SJSA1 (cell line): ENCODE results near the gene CYP24A1. TPM values are rescaled to one million over a fixed set of nuclear protein-coding genes. Genes with fewer than 3 reads are reported as not detected.

Experiments
- DNase-seq, 2 experiments: peaks; one replicate each; pipeline ENCODE4 v3.0.0-alpha.2; 2015 to 2020; ENCODE audit warnings: low spot score in 2 of 2, low read depth in 1 of 2
- H3K27ac ChIP-seq: fragments of 250-450 bp; sonication (Bioruptor Pico); 2 replicates; pipeline ENCODE4 v1.5.1; 2020; ENCODE audit warnings: mild to moderate bottlenecking, moderate library complexity
- H3K27me3 ChIP-seq: fragments of 250-450 bp; sonication (Bioruptor Pico); replicated peaks from 2 replicates; pipeline ENCODE4 v1.5.1; 2020; ENCODE audit warnings: mild to moderate bottlenecking, moderate library complexity
- H3K36me3 ChIP-seq: fragments of 250-450 bp; sonication (Bioruptor Pico); 2 replicates; pipeline ENCODE4 v1.5.1; 2020; ENCODE audit warnings: mild to moderate bottlenecking
- H3K4me1 ChIP-seq: fragments of 250-450 bp; sonication (Bioruptor Pico); replicated peaks from 2 replicates; pipeline ENCODE4 v1.6.1; 2021; ENCODE audit warnings: mild to moderate bottlenecking
- H3K4me3 ChIP-seq: fragments of 250-450 bp; sonication (Bioruptor Pico); 2 replicates; pipeline ENCODE4 v1.5.1; 2020; ENCODE audit warnings: mild to moderate bottlenecking
- H3K9me3 ChIP-seq: fragments of 250-450 bp; sonication (Bioruptor Pico); replicated peaks from 2 replicates; pipeline ENCODE4 v1.5.1; 2020; ENCODE audit warnings: mild to moderate bottlenecking
- total RNA-seq: library from RNA; depleted of rRNA; stranded (reverse); fragments of >200 nt; shearing (Covaris generic); gene quantifications from 2 replicates; pipeline ENCODE4 v1.2.3, GENCODE V29; 2014

CYP24A1 gene
- total RNA-seq, 1 experiment from 2014 or later: not detected

- no peaks in the 10 kb centered on the region for H3K27me3 ChIP-seq
- no peak overlapping the region for H3K27ac ChIP-seq
- peak in 1 of 2 experiments; percentile 33 for DNase-seq
- H3K4me3 ChIP-seq: no peak overlapping the region
- H3K36me3 ChIP-seq: no peaks in the 10 kb centered on the region
- H3K9me3 ChIP-seq: no peaks in the 10 kb centered on the region
- no peaks in the 10 kb centered on the region for H3K4me1 ChIP-seq
Observed at GRCh38 chr20:54197621-54198604, 24.1 kb upstream of the CYP24A1 start.

DNA sequence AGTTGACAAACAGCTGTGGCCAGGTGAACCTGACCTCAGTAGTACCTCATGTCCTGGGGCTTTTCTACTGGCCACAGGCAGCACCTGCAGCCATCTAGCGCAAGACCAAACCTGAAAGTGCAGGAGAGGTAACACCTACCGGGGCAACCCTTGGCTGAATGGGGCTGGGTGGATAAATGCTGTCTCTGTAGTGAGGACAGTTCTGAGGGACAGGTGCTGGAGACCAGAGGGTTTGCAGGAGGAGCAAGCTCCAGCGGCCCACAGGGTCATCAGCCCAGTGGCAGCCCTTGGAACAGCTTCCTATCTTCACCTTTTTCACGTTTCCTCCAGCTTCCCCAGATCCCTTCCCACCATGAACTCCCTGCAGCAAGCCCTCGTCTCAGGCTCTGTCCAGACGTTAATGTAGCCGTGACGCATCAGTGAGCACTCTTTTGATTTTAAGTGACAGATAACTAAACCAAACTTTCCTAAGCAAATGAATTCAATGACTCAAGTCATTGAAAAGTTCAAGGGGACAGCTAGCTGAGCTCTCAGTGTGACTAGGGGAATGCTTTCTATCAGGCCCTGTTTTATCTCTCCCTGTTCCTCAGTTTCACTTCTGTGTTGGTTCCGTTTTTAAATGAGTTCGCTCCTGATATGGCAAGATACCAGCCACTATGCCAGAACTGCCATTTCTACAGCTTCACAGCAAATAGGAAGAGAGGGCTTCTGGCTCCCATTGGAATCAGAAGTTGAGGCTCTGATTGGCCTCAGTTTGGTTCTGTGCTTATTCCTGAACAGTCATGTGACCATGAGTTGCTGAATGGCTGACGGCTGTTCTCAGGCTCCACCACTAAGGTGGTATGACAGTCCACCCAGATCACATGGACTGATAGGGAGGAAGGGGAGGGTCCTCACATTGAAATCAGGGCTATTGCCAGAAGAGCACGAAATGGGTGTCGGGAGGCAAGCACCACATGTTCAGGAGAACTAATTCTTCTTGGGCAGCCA, 22.0 kb upstream of the CYP24A1 start:
- no peaks in the 10 kb centered on the region for H3K27me3 ChIP-seq
- no peaks in the 10 kb centered on the region for H3K9me3 ChIP-seq
- H3K4me1 ChIP-seq: no peaks in the 10 kb centered on the region
- no peak overlapping the region for H3K4me3 ChIP-seq
- H3K36me3 ChIP-seq: no peaks in the 10 kb centered on the region
- DNase-seq: no peak
- no peak overlapping the region for H3K27ac ChIP-seq

- Histone ChIP-seq H3K27ac (no peak overlapping the region), H3K4me1 (no peaks in the 10 kb centered on the region), H3K27me3 (no peaks in the 10 kb centered on the region), H3K4me3 (no peak overlapping the region), H3K36me3 (no peaks in the 10 kb centered on the region), H3K9me3 (no peaks in the 10 kb centered on the region)
- no peak for DNase-seq
Observed at GRCh38 chr20:54194724-54195438, 21.1 kb upstream of the CYP24A1 start.

GRCh38 chr20:54193817-54194216, 20.0 kb upstream of the CYP24A1 start:
- no peaks in the 10 kb centered on the region for H3K9me3 ChIP-seq
- no peaks in the 10 kb centered on the region for H3K36me3 ChIP-seq
- no peaks in the 10 kb centered on the region; the same call in 1 of the 2 replicates for H3K27me3 ChIP-seq
- no peaks in the 10 kb centered on the region for H3K4me1 ChIP-seq
- H3K27ac ChIP-seq: no peak overlapping the region
- no peak overlapping the region for H3K4me3 ChIP-seq
- DNase-seq: no peak

- Histone ChIP-seq H3K27ac (no peak overlapping the region), H3K4me1 (no peaks in the 10 kb centered on the region), H3K4me3 (no peak overlapping the region), H3K27me3 (no peaks in the 10 kb centered on the region; the same call in 1 of the 2 replicates), H3K9me3 (no peaks in the 10 kb centered on the region), H3K36me3 (no peaks in the 10 kb centered on the region)
- DNase-seq: no peak
Observed at GRCh38 chr20:54190217-54190616, 16.4 kb upstream of the CYP24A1 start.

GRCh38 chr20:54189630-54190029, 15.8 kb upstream of the CYP24A1 start:
- Histone ChIP-seq H3K27ac (no peak overlapping the region), H3K4me1 (no peaks in the 10 kb centered on the region), H3K27me3 (no peaks in the 10 kb centered on the region; the same call in 1 of the 2 replicates), H3K4me3 (no peak overlapping the region), H3K36me3 (no peaks in the 10 kb centered on the region), H3K9me3 (no peaks in the 10 kb centered on the region)
- no peak for DNase-seq

DNA sequence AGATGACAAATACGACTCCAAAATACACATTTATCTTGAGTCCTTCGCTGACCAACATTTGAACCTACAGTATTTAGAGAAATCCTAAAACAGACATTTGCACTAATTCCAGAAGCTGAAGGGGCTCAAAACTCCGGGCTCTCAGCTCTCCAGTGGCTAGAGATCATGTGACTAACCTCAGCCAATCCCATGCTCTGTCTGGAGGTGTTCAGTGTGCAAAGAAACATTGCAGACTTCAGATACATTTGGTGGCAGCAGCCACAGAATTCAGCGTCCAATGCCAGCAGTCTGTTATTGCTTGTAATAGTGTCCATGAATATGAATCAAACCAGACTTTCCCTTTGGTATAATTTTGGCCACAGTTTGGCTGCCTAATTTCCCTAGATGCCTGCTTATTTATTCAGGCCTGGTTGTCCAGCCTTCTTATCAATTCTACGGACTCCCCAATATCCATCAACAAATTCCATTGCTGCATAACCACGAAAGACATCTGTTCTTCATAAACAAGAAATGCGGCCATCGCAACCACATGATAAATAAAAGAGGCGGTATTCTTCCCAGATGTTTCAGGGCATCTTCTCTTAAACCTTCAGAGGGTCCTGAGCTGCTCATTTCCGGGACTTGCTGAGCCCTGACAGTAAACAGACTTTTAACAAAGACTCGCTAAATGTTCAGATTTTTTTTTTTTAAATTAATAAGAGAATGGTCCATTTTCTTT, 14.5 kb upstream of the CYP24A1 start:
- Histone ChIP-seq H3K4me1 (no peaks in the 10 kb centered on the region), H3K4me3 (no peak overlapping the region), H3K36me3 (no peaks in the 10 kb centered on the region), H3K9me3 (no peaks in the 10 kb centered on the region), H3K27me3 (no peaks in the 10 kb centered on the region; the same call in 1 of the 2 replicates), H3K27ac (no peak overlapping the region)
- no peak for DNase-seq

GRCh38 chr20:54184904-54185626, 11.3 kb upstream of the CYP24A1 start:
- DNase-seq: no peak
- no peaks in the 10 kb centered on the region for H3K9me3 ChIP-seq

GRCh38 chr20:54184071-54184470, 10.3 kb upstream of the CYP24A1 start:
- no peak overlapping the region for H3K4me3 ChIP-seq
- peaks cover 3% of the 10 kb centered on the region; the same call in 1 of the 2 replicates for H3K27me3 ChIP-seq
- H3K36me3 ChIP-seq: no peaks in the 10 kb centered on the region
- H3K9me3 ChIP-seq: no peaks in the 10 kb centered on the region
- H3K4me1 ChIP-seq: no peaks in the 10 kb centered on the region
- DNase-seq: no peak
- H3K27ac ChIP-seq: no peak overlapping the region

More at GRCh38 chr20:54184904-54185626, 11.3 kb upstream of the CYP24A1 start:
- H3K4me3 ChIP-seq: no peak overlapping the region
- H3K36me3 ChIP-seq: no peaks in the 10 kb centered on the region
- H3K27ac ChIP-seq: no peak overlapping the region
- peaks cover 3% of the 10 kb centered on the region; the same call in 1 of the 2 replicates for H3K27me3 ChIP-seq
- H3K4me1 ChIP-seq: no peaks in the 10 kb centered on the region

DNA sequence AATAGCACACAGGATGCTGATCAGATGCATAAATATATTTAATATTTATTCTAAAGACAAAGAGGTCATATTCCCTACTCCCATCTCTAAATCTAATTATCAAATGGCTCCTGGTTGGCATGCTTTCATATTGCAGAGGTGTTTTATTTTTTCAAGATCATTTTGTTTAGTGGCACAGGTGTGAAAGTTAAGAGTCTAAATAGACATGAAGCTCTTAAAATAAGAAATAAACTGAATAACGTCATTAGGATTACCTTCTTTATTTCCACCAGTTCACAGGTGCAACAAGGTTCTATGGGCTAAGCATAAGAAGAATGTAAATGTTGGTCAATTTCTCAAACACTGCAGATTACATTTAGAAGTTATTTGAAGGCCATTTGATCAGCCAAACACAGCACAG, 7.1 kb upstream of the CYP24A1 start:
- H3K4me1 ChIP-seq: no peaks in the 10 kb centered on the region; the same call in 1 of the 2 replicates
- no peaks in the 10 kb centered on the region for H3K9me3 ChIP-seq
- no peak for DNase-seq
- no peaks in the 10 kb centered on the region for H3K36me3 ChIP-seq
- H3K4me3 ChIP-seq: no peak overlapping the region
- H3K27ac ChIP-seq: no peak overlapping the region
- peaks cover 12% of the 10 kb centered on the region for H3K27me3 ChIP-seq

GRCh38 chr20:54179946-54180345, 6.2 kb upstream of the CYP24A1 start:
- Histone ChIP-seq H3K27ac (no peak overlapping the region), H3K36me3 (no peaks in the 10 kb centered on the region), H3K27me3 (peaks cover 15% of the 10 kb centered on the region), H3K9me3 (no peaks in the 10 kb centered on the region), H3K4me3 (no peak overlapping the region), H3K4me1 (no peaks in the 10 kb centered on the region; the same call in 1 of the 2 replicates)
- DNase-seq: no peak

DNA sequence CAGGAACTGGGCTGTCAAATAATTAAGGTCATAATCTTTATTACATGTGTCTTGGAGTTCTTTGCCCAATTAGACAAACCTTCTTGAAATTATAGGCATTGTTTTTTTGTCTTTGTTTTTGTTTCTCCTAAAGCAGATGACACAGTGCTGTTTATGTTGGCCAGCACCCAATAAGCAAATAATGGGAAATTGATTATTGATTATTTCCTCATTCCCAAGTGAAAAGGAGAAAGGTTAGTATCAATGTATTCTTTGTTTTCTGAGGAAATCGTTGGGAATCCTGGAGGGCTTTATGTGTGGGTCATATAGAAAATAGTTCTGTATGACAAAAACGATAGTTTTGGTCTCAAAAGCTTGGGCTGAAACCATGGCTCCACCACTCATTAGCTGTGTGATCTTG, 4.5 kb upstream of the CYP24A1 start:
- no peaks in the 10 kb centered on the region for H3K36me3 ChIP-seq
- DNase-seq: no peak
- no peaks in the 10 kb centered on the region; the same call in 1 of the 2 replicates for H3K9me3 ChIP-seq
- H3K27me3 ChIP-seq: peaks cover 31% of the 10 kb centered on the region
- H3K4me1 ChIP-seq: peaks cover 8% of the 10 kb centered on the region
- H3K27ac ChIP-seq: no peak overlapping the region
- no peak overlapping the region for H3K4me3 ChIP-seq
